Amniotic stem cell (primary cell): ENCODE data around the gene AKT1S1.
"Not testable (repeated sequence)": the region's sequence is repeated elsewhere in the genome, so short reads cannot be mapped to it uniquely, and the experiment has no call there.

Experiments used
- DNase-seq: peaks from one replicate; lab custom pipeline; 2025; lab: John Stamatoyannopoulos, UW

Gene AKT1S1

DNA sequence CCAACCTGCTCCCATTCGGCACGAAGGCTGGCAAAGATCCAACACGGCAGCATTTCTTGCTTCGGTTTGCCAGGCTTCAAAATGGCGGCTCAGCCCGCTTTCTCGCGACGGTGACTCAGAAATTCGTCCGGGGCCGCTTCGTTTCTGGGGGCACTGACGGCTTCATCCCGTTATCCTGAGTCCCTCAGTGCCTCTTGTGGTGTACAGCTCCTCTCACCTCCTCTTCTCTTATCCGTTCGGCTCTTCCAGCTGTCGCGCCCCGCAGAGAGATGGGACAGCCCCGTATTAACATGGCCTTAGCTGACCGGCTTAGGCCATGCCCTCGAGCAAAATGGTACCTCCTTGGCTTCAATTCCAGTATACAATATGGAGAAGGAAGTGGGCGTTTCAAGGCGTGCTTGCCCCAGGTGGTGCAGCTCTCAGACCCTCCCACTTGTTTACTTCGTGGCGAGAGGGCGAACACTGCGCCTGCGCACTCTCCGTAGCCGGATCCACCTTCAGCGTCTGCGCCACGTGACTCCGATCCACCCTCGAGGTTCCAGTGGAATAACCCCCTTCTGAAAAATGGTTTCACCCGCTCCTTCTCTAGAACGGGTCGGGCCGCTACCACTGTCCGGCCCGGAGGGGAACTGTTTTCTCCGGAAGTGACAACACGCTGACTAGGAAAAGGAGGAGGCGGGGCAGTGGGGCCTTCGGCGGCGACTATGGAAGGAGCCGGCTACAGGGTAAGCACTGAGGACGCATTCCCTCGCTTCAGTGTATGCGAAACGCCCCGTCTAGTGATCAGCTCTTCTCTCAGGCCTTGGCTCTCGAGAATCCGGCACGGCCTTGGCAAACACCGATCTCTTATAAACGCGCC is at the start of gene AKT1S1, which contains the start of gene TBC1D17:
TSS of gene AKT1S1 (minus strand) at position 336 of the 859 bp plus-strand sequence. CDS start 4,060 bp downstream, outside the sequence.
TSS of gene TBC1D17 (plus strand) at position 683 of the 859 bp plus-strand sequence. CDS start at position 705, 22 bp downstream.
- peak; percentile 100 for DNase-seq

DNA sequence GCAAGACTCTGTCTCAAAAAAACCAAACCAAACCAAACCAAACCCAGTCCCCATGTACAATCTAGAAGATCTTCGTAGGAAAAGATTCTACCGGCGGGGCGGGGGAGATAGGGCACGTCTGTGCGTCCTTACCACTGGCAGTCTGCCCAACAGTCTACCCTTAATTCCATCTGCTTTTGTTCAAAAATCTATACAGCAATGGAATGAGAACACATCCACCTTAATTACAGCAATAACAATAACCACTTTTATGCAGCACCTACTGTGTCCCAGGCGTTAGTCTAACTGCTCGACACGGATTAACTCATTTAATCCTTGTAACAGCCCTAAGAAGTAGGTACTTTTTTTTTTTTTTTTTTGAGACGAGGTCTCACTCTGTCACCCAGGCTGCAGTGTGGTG is 49.4 kb upstream of the AKT1S1 start:
- DNase-seq, result no peak

GRCh38 chr19:49925486-49925885 is 48.3 kb upstream of the AKT1S1 start:
- no peak for DNase-seq

- DNase-seq, result not testable (repeated sequence)
Observed at GRCh38 chr19:49924881-49925210, 47.7 kb upstream of the AKT1S1 start.

GRCh38 chr19:49924004-49924880 is 47.1 kb upstream of the AKT1S1 start:
- DNase-seq, result no peak

DNA sequence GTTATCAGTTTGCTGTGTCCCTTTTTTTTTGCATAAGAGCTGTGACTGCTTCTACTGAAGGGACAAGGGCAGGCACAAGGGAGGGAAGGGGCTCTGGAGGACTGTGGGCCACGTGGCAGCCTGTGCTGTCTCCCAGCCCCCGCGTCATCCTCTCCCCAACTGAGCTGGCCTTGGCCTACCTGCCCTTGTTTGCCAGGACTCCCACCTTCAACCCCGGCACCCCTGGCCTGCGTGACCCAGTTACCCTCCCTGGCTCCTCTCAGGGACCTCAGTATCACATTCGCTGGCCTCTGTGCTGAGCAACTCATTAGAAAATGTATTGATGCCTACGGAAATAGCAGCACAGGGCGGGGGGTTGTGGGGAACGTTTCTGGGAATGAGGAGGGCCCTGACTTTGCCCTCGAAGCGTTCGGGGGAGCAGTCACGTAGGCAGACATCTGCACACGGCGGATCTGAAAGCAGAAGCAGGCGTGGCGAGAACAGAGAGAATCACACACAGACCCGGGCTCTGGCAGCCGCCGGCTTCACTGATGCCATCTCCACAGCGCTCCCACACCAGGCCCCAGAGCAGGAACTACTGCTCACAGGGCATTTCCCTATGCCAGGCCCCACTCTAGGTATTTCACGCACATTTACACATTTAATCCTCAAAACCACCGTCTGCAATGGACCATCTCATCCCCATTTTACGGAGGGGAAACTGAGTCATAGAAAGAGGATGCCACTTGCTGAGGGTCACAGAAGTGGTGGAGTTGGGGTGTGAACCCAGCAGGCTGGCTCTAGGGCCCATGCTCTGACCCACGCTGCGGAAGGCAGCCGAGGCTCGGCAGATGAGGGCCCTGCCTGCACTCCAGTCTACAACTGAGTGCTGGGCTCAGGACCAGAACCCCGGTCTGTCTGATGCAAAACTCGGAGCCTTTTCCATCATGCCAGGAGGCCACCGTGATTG is 46.2 kb upstream of the AKT1S1 start:
- no peak for DNase-seq

GRCh38 chr19:49921871-49922795 is 45.0 kb upstream of the AKT1S1 start:
- DNase-seq, result peak; percentile 3

- no peak for DNase-seq
Observed at GRCh38 chr19:49920624-49921363, 43.6 kb upstream of the AKT1S1 start.

DNA sequence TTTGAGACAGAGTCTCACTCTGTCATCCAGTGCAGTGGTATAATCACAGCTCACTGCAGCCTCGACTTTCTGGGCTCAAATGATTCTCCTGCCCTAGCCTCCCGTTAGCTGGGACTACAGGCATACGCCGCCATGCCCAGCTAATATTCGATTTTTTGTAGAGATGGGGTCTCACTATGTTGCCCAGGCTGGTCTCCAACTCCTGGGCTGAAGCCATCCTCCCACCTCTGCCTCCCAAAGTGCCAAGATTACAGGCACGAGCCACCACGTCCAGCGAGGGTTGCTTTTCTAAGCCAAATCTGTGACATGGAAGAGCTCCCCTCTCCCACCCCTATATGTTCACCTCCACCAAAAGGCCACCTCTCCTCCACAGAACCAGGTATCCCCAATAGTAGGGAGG is 40.9 kb upstream of the AKT1S1 start:
- no peak for DNase-seq

GRCh38 chr19:49916839-49917733 is 39.9 kb upstream of the AKT1S1 start:
- DNase-seq, result no peak

DNA sequence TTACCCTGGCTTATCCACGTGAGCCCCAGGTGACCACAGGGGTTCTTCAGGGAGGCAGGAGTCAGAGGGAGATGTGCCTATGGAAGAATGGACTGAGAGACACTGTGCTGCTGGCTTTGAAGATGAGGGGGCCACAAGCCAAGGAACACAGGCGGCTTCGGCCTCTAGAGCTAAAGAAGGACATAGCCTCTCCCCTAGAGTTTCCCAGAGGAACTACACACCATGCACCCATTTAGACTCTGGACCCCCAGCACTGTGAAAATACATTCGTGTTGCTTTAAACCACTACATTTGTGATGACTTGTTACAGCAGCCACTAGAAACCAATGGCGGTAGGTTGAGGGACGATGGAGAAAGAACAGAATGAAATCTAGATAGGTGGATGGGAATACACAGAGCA is 38.1 kb upstream of the AKT1S1 start:
- DNase-seq, result no peak

- no peak for DNase-seq
Observed at GRCh38 chr19:49913720-49914119, 36.6 kb upstream of the AKT1S1 start.

GRCh38 chr19:49912965-49913685 is 36.0 kb upstream of the AKT1S1 start:
- DNase-seq, result no peak

DNA sequence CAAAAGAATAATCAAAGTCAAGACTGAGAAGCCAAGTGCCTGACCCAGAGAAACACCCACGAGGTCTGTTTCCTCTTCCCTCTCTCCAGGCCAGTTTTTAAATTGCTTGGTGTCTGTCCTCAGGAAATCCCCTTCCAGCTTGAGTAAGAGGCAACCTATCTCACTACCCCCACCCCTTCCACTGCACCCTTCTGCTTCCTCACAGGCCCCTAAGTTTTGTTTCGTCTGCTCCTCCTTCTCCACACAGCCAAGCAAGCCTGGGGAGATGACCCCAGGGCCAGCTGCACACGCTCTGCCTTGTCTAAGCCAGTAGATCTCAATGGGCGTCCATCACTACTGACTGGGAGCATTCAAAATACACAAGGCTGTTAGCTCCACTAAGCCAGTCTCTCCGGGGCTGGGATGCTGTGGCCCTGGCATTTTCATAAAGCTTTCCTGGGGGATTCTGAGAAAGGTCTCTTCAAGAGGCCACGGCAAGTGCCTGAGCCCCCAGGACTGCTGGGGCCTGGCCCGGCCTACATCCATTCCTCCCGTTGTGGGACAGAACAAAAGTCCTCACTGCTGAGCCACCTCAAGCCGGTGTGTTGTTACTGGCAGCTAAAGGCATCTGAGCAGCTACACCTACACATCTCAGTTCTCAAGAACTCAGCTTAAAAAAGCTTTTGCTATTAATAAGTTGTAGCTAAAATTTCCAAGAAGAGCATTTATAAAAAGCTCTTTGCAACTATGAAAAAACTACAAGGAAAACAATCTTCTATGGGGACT is 34.4 kb upstream of the AKT1S1 start:
- no peak for DNase-seq

GRCh38 chr19:49910179-49910578 is 33.0 kb upstream of the AKT1S1 start:
- DNase-seq, result no peak

DNA sequence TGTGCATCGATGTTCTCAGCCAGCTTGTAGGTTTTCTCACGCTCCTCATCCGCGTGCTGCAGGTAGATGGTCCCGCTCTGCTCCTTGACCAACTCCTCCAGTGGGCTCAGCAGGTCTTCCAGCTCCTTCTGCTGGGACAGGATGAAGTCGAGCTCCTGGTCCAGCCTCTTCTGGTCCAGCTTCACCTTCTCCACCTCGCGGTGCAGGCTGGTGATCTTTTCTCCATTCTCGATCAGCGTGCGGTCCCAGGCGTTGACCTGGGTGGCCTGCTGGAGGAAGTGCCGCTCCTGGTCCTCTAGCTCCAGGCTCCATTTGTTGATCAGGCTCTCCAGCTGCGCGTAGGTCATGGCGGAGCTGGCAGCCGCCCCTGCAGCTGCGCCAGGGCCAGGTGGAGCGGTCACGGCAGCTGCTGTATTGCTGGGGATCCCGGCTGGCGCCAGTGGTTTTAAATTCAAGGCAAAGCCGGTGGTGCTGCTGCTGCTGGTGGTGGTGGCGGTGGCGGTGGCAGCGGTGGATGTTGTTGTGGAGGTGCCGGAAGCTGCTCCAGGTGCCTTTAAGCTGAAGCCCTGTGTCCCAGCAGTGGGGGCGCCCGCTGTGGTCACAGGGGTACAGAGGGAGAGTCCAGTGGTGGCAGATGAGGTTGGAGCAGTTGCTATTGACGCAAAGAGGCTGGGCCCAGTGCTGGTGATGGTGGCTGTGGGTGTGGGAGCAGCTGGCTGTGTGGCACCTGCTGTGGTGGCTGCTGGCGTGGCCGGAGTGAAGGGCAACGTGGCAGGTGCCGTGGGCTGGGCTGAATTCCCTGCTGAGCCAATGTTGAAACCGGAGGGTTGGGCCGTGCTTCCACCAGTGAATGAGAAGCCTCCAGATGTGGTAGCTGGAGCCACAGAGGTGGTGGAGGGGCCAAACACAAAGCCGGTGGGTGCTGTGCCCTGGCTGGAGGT is 31.6 kb upstream of the AKT1S1 start:
- no peak for DNase-seq
